ENCODE results near the gene DNAJC13.
"Not testable (repeated sequence)": the region's sequence is repeated elsewhere in the genome, so short reads cannot be mapped to it uniquely, and the experiment has no call there.

Gene DNAJC13

GRCh38 chr3:132368962-132369361 lies 48.3 kb upstream of the DNAJC13 start:
- Histone ChIP-seq H3K9me2 (ENCODE audit: low read depth, low read length) (no peaks in the 10 kb centered on the region), H3K4me3 (ENCODE audit: low read depth, low read length, poor library complexity, severe bottlenecking) (no peak overlapping the region), H2AFZ (ENCODE audit: low read length) (no peak overlapping the region), H4K20me1 (ENCODE audit: insufficient read depth, low read length) (no peaks in the 10 kb centered on the region), H3F3A (ENCODE audit: insufficient read depth, low read length) (no peaks in the 10 kb centered on the region), H3K27me3 (ENCODE audit: insufficient read depth, low read length) (no peaks in the 10 kb centered on the region), H3K9me3 (ENCODE audit: low read length) (no peaks in the 10 kb centered on the region), H3K79me2 (ENCODE audit: insufficient read depth, low read length) (no peaks in the 10 kb centered on the region), H3K9ac (ENCODE audit: low read length) (no peak overlapping the region), H3K36me3 (ENCODE audit: insufficient read depth, low read length) (no peaks in the 10 kb centered on the region), H3K27ac (ENCODE audit: low read depth, low read length, poor library complexity, severe bottlenecking) (no peak overlapping the region), H3K4me2 (ENCODE audit: low read length) (no peak overlapping the region), H3K4me1 (ENCODE audit: insufficient read depth, low read length, severe bottlenecking) (no peaks in the 10 kb centered on the region)
- TF ChIP-seq EZH2 (IDR thresholded peaks at IDR 0.05; ENCODE audit: borderline replicate concordance, low read length), result no peak
- TF ChIP-seq, protein P1, sequence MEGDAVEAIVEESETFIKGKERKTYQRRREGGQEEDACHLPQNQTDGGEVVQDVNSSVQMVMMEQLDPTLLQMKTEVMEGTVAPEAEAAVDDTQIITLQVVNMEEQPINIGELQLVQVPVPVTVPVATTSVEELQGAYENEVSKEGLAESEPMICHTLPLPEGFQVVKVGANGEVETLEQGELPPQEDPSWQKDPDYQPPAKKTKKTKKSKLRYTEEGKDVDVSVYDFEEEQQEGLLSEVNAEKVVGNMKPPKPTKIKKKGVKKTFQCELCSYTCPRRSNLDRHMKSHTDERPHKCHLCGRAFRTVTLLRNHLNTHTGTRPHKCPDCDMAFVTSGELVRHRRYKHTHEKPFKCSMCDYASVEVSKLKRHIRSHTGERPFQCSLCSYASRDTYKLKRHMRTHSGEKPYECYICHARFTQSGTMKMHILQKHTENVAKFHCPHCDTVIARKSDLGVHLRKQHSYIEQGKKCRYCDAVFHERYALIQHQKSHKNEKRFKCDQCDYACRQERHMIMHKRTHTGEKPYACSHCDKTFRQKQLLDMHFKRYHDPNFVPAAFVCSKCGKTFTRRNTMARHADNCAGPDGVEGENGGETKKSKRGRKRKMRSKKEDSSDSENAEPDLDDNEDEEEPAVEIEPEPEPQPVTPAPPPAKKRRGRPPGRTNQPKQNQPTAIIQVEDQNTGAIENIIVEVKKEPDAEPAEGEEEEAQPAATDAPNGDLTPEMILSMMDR (IDR thresholded peaks at IDR 0.05; ENCODE audit: low read length), result no peak

DNA sequence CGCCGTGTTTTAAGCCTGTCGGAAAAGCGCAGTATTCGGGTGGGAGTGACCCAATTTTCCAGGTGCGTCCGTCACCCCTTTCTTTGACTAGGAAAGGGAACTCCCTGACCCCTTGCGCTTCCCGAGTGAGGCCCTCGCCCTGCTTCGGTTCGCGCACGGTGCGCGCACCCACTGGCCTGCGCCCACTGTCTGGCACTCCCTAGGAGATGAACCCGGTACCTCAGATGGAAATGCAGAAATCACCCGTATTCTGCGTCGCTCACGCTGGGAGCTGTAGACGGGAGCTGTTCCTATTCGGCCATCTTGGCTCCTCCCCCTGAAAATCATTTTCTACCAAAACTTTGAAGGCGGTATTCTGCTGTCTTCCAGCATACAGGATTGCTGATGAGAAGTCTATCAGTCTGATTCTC lies 40.4 kb upstream of the DNAJC13 start:
- H3K27ac ChIP-seq (ENCODE audit: low read depth, low read length, poor library complexity, severe bottlenecking); H3K27me3 ChIP-seq (ENCODE audit: insufficient read depth, low read length); H3K9me2 ChIP-seq (ENCODE audit: low read depth, low read length); H3K9ac ChIP-seq (ENCODE audit: low read length); H3K9me3 ChIP-seq (ENCODE audit: low read length); H3K36me3 ChIP-seq (ENCODE audit: insufficient read depth, low read length); H3K4me1 ChIP-seq (ENCODE audit: insufficient read depth, low read length, severe bottlenecking); H3K4me2 ChIP-seq (ENCODE audit: low read length); H3K4me3 ChIP-seq (ENCODE audit: low read depth, low read length, poor library complexity, severe bottlenecking); H2AFZ ChIP-seq (ENCODE audit: low read length); H4K20me1 ChIP-seq (ENCODE audit: insufficient read depth, low read length); H3F3A ChIP-seq (ENCODE audit: insufficient read depth, low read length); H3K79me2 ChIP-seq (ENCODE audit: insufficient read depth, low read length): not testable (repeated sequence)

GRCh38 chr3:132378048-132378762 lies 39.1 kb upstream of the DNAJC13 start:
- no peaks in the 10 kb centered on the region for H3F3A ChIP-seq (ENCODE audit: insufficient read depth, low read length)
- H3K27ac ChIP-seq (ENCODE audit: low read depth, low read length, poor library complexity, severe bottlenecking), result no peak overlapping the region
- no peaks in the 10 kb centered on the region for H3K36me3 ChIP-seq (ENCODE audit: insufficient read depth, low read length)
- H4K20me1 ChIP-seq (ENCODE audit: insufficient read depth, low read length), result no peaks in the 10 kb centered on the region
- H3K4me1 ChIP-seq (ENCODE audit: insufficient read depth, low read length, severe bottlenecking), result no peaks in the 10 kb centered on the region
- no peaks in the 10 kb centered on the region; the same call in 1 of the 2 replicates for H3K27me3 ChIP-seq (ENCODE audit: insufficient read depth, low read length)
- H3K9me3 ChIP-seq (ENCODE audit: low read length), result peaks cover 5% of the 10 kb centered on the region; the same call in 1 of the 2 replicates
- H3K4me3 ChIP-seq (ENCODE audit: low read depth, low read length, poor library complexity, severe bottlenecking), result no peak overlapping the region
- no peak for TF ChIP-seq EZH2 (IDR thresholded peaks at IDR 0.05; ENCODE audit: borderline replicate concordance, low read length)
- TF ChIP-seq, protein P1 (IDR thresholded peaks at IDR 0.05; ENCODE audit: low read length), result no peak
- no peak overlapping the region for H3K4me2 ChIP-seq (ENCODE audit: low read length)
- no peak overlapping the region for H3K9ac ChIP-seq (ENCODE audit: low read length)
- H3K79me2 ChIP-seq (ENCODE audit: insufficient read depth, low read length), result no peaks in the 10 kb centered on the region
- no peak overlapping the region for H2AFZ ChIP-seq (ENCODE audit: low read length)
- H3K9me2 ChIP-seq (ENCODE audit: low read depth, low read length), result no peaks in the 10 kb centered on the region

GRCh38 chr3:132378846-132379245 lies 38.5 kb upstream of the DNAJC13 start:
- Histone ChIP-seq H3K27ac (ENCODE audit: low read depth, low read length, poor library complexity, severe bottlenecking) (no peak overlapping the region), H3K9ac (ENCODE audit: low read length) (no peak overlapping the region), H4K20me1 (ENCODE audit: insufficient read depth, low read length) (no peaks in the 10 kb centered on the region), H3K79me2 (ENCODE audit: insufficient read depth, low read length) (no peaks in the 10 kb centered on the region), H3K9me3 (ENCODE audit: low read length) (peaks cover 5% of the 10 kb centered on the region; the same call in 1 of the 2 replicates), H3K9me2 (ENCODE audit: low read depth, low read length) (no peaks in the 10 kb centered on the region), H3K36me3 (ENCODE audit: insufficient read depth, low read length) (no peaks in the 10 kb centered on the region), H2AFZ (ENCODE audit: low read length) (no peak overlapping the region), H3K4me3 (ENCODE audit: low read depth, low read length, poor library complexity, severe bottlenecking) (no peak overlapping the region), H3K4me1 (ENCODE audit: insufficient read depth, low read length, severe bottlenecking) (no peaks in the 10 kb centered on the region), H3K27me3 (ENCODE audit: insufficient read depth, low read length) (no peaks in the 10 kb centered on the region; the same call in 1 of the 2 replicates), H3K4me2 (ENCODE audit: low read length) (no peak overlapping the region), H3F3A (ENCODE audit: insufficient read depth, low read length) (no peaks in the 10 kb centered on the region)
- TF ChIP-seq EZH2 (IDR thresholded peaks at IDR 0.05; ENCODE audit: borderline replicate concordance, low read length), result no peak
- TF ChIP-seq, protein P1 (IDR thresholded peaks at IDR 0.05; ENCODE audit: low read length), result no peak
